HEK293 (cell line): ENCODE results near the gene ZBED1.
A peak's percentile ranks its signal among the peaks of the same experiment; 100 is the strongest.
"Not testable (repeated sequence)": the region's sequence is repeated elsewhere in the genome, so short reads cannot be mapped to it uniquely, and the experiment has no call there.

ENCODE experiments used
- CTCF ChIA-PET: fragments of 350-600 bp; formaldehyde crosslinking; extraction: SDS; loops from one replicate; lab custom pipeline; 2021; ENCODE audit warnings: antibody characterized with exemption; lab: Yijun Ruan, JAX
- POLR2A ChIA-PET: fragments of 300-600 bp; formaldehyde crosslinking; extraction: SDS; loops from one replicate; lab custom pipeline; 2020; ENCODE audit warnings: antibody characterized with exemption, inconsistent platforms; lab: Yijun Ruan, JAX
- H3K27ac ChIP-seq: fragments of 200-500 bp; sonication (Bioruptor generic); 2 replicates; pipeline ENCODE4 v1.5.1; 2014; ENCODE audit warnings: low read depth, low read length, control low read depth, inconsistent platforms; ENCODE audit errors: extremely low read depth
- H3K36me3 ChIP-seq, 2 experiments: fragments of 200-500 bp in 1 of 2; sonication (Bioruptor generic) in 1 of 2; 1 replicate in 1 of 2; 2 replicates in 1 of 2; pipeline ENCODE4 v1.5.1; 2014 to 2017; ENCODE audit warnings: inconsistent platforms in 2 of 2, low read length in 2 of 2; ENCODE audit not compliant: control insufficient read depth in 2 of 2, insufficient read depth in 1 of 2
- H3K4me1 ChIP-seq: fragments of 200-500 bp; sonication (Bioruptor generic); 2 replicates; pipeline ENCODE4 v1.5.1; 2014; ENCODE audit warnings: mild to moderate bottlenecking, low read length, inconsistent platforms; ENCODE audit not compliant: control insufficient read depth, insufficient read depth
- H3K4me3 ChIP-seq: 2 replicates; pipeline ENCODE4 v1.5.1; 2011; ENCODE audit warnings: low read depth, mild to moderate bottlenecking, control low read depth, low read length, moderate library complexity
- H3K9me3 ChIP-seq: fragments of 200-500 bp; sonication (Bioruptor generic); 2 replicates; pipeline ENCODE4 v1.5.1; 2014; ENCODE audit warnings: low read depth, low read length, inconsistent platforms; ENCODE audit not compliant: control insufficient read depth, insufficient read depth
- ZBTB17 ChIP-seq: fragments of 450-650 bp; formaldehyde crosslinking; IDR thresholded peaks from 2 replicates; pipeline ENCODE4 v1.5.1; 2016; ENCODE audit warnings: missing biosample characterization, missing genetic modification characterization
- ZBTB21 ChIP-seq: fragments of 450-650 bp; formaldehyde crosslinking; IDR thresholded peaks from 2 replicates; pipeline ENCODE4 v1.5.1; 2017; ENCODE audit warnings: missing biosample characterization, missing genetic modification characterization
- ZBTB48 ChIP-seq: fragments of 450-650 bp; formaldehyde crosslinking; IDR thresholded peaks from 2 replicates; pipeline ENCODE4 v1.5.1; 2016; ENCODE audit warnings: missing biosample characterization, missing genetic modification characterization
- ZFP37 ChIP-seq: fragments of 450-650 bp; formaldehyde crosslinking; IDR thresholded peaks from 2 replicates; pipeline ENCODE4 v1.5.1; 2016; ENCODE audit warnings: missing biosample characterization, missing genetic modification characterization
- ZNF132 ChIP-seq: fragments of 450-650 bp; formaldehyde crosslinking; IDR thresholded peaks from 2 replicates; pipeline ENCODE4 v1.5.1; 2017; ENCODE audit warnings: missing biosample characterization, missing genetic modification characterization, borderline replicate concordance
- ZNF146 ChIP-seq: fragments of 450-650 bp; formaldehyde crosslinking; IDR thresholded peaks from 2 replicates; pipeline ENCODE4 v1.5.1; 2016; ENCODE audit warnings: missing biosample characterization, missing genetic modification characterization
- ZNF174 ChIP-seq: fragments of 450-650 bp; formaldehyde crosslinking; IDR thresholded peaks from 2 replicates; pipeline ENCODE4 v1.5.0; 2017; ENCODE audit warnings: missing biosample characterization, mild to moderate bottlenecking, missing genetic modification characterization
- ZNF560 ChIP-seq: fragments of 450-650 bp; formaldehyde crosslinking; IDR thresholded peaks from 2 replicates; pipeline ENCODE4 v1.5.1; 2017; ENCODE audit warnings: missing biosample characterization, missing genetic modification characterization, borderline replicate concordance
- ZNF580 ChIP-seq: fragments of 450-650 bp; formaldehyde crosslinking; IDR thresholded peaks from 2 replicates; pipeline ENCODE4 v1.5.1; 2016; ENCODE audit warnings: missing biosample characterization, missing genetic modification characterization
- TF ChIP-seq, protein P1 (sequence below): fragments of 450-650 bp; formaldehyde crosslinking; IDR thresholded peaks from 2 replicates; pipeline ENCODE4 v1.5.1; 2017; ENCODE audit warnings: missing biosample characterization, missing genetic modification characterization

The ZBED1 gene

GRCh38 chrX:2457289-2458133 is 43.3 kb downstream of the ZBED1 start:
- Histone ChIP-seq H3K9me3 (no peaks in the 10 kb centered on the region), H3K36me3 (no peaks in the 10 kb centered on the region; a peak in 1 of 3 replicates), H3K4me1 (no peaks in the 10 kb centered on the region), H3K4me3 (no peak overlapping the region), H3K27ac (no peak overlapping the region)
- POLR2A ChIA-PET = no interaction called here
- TF ChIP-seq ZFP37 (tag by site-specific recombination) = no peak
- TF ChIP-seq ZBTB48 = peak; percentile 95
- CTCF ChIA-PET = no interaction called here

- not testable (repeated sequence) for H3K4me3 ChIP-seq
These were observed 44.7 kb downstream of the ZBED1 start for GRCh38 chrX:2456091-2456490.

GRCh38 chrX:2454620-2455019 is 46.2 kb downstream of the ZBED1 start:
- TF ChIP-seq ZNF146 = peak; percentile 98
- 0 out of 2 replicates have a peak, but pooled peaks have one; percentile 42 for TF ChIP-seq ZNF580 (tag by site-specific recombination)
- CTCF ChIA-PET, H3K36me3 ChIP-seq, H3K4me1 ChIP-seq, POLR2A ChIA-PET, H3K27ac ChIP-seq, H3K4me3 ChIP-seq, H3K9me3 ChIP-seq: not testable (repeated sequence)

More at GRCh38 chrX:2456091-2456490, 44.7 kb downstream of the ZBED1 start:
- H3K9me3 ChIP-seq, H3K4me1 ChIP-seq, POLR2A ChIA-PET, H3K36me3 ChIP-seq, CTCF ChIA-PET, H3K27ac ChIP-seq: not testable (repeated sequence)

GRCh38 chrX:2452799-2453198 is 48.0 kb downstream of the ZBED1 start:
- Histone ChIP-seq H3K36me3 (no peaks in the 10 kb centered on the region), H3K9me3 (no peaks in the 10 kb centered on the region)
- POLR2A ChIA-PET = no interaction called here
- no peak for TF ChIP-seq ZBTB21 (tag by site-specific recombination)
- no peak for TF ChIP-seq ZNF560 (tag by site-specific recombination)
- TF ChIP-seq ZBTB17 = no peak
- TF ChIP-seq, protein P1, sequence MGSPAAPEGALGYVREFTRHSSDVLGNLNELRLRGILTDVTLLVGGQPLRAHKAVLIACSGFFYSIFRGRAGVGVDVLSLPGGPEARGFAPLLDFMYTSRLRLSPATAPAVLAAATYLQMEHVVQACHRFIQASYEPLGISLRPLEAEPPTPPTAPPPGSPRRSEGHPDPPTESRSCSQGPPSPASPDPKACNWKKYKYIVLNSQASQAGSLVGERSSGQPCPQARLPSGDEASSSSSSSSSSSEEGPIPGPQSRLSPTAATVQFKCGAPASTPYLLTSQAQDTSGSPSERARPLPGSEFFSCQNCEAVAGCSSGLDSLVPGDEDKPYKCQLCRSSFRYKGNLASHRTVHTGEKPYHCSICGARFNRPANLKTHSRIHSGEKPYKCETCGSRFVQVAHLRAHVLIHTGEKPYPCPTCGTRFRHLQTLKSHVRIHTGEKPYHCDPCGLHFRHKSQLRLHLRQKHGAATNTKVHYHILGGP = no peak
- TF ChIP-seq ZNF132 (tag by site-specific recombination) = no peak
- TF ChIP-seq ZNF146 = peak; percentile 94
- TF ChIP-seq, all 188 proteins: peak for 1
- no peak overlapping the region for H3K27ac ChIP-seq
- CTCF ChIA-PET = no interaction called here
- H3K4me1 ChIP-seq = no peaks in the 10 kb centered on the region
- H3K4me3 ChIP-seq = no peak overlapping the region

- no peaks in the 10 kb centered on the region for H3K9me3 ChIP-seq
- H3K36me3 ChIP-seq = no peaks in the 10 kb centered on the region
- peak; percentile 81 for TF ChIP-seq ZBTB48
- no peak for TF ChIP-seq ZNF174
- TF ChIP-seq ZNF580 (tag by site-specific recombination) = no peak
- TF ChIP-seq ZFP37 (tag by site-specific recombination) = no peak
- H3K4me3 ChIP-seq = no peak overlapping the region
- CTCF ChIA-PET = no interaction called here
- POLR2A ChIA-PET = no interaction called here
- H3K4me1 ChIP-seq = no peaks in the 10 kb centered on the region
- no peak overlapping the region for H3K27ac ChIP-seq
These were observed 48.4 kb downstream of the ZBED1 start for GRCh38 chrX:2452317-2452784.
